Epithelial cell of esophagus (primary cell): ENCODE measurements around the gene OPHN1.

Experiments
- DNase-seq: peaks from one replicate; pipeline ENCODE4 v3.0.0; 2010; ENCODE audit warnings: low read depth
- H3K4me3 ChIP-seq: 2 replicates; pipeline ENCODE4 v1.5.1; 2011; ENCODE audit warnings: mild to moderate bottlenecking, low read length, control low read depth
- CTCF ChIP-seq: IDR thresholded peaks from 2 replicates; pipeline ENCODE4 v1.5.1; 2011; ENCODE audit warnings: low read depth, mild to moderate bottlenecking, low read length, control low read depth, inconsistent platforms; ENCODE audit not compliant: insufficient read depth; ENCODE audit errors: missing control alignments

The OPHN1 gene

GRCh38 chrX:68461093-68461492 lies 27.8 kb upstream of the OPHN1 start:
- DNase-seq: no peak
- H3K4me3 ChIP-seq: no peak overlapping the region
- no peak for TF ChIP-seq CTCF

- no peak for DNase-seq
- no peak overlapping the region for H3K4me3 ChIP-seq
- TF ChIP-seq CTCF: no peak
Observed at GRCh38 chrX:68455151-68455510, 21.8 kb upstream of the OPHN1 start.

- DNase-seq: no peak
- no peak for TF ChIP-seq CTCF
- H3K4me3 ChIP-seq: no peak overlapping the region
Observed at GRCh38 chrX:68454476-68455150, 21.3 kb upstream of the OPHN1 start.

- no peak overlapping the region for H3K4me3 ChIP-seq
- no peak for DNase-seq
- no peak for TF ChIP-seq CTCF
Observed at GRCh38 chrX:68451720-68452119, 18.4 kb upstream of the OPHN1 start.

GRCh38 chrX:68443155-68443868 lies 10.0 kb upstream of the OPHN1 start:
- H3K4me3 ChIP-seq: no peak overlapping the region
- DNase-seq: no peak
- no peak for TF ChIP-seq CTCF

GRCh38 chrX:68440940-68441339 lies 7.6 kb upstream of the OPHN1 start:
- DNase-seq: peak; percentile 31
- TF ChIP-seq CTCF: no peak
- H3K4me3 ChIP-seq: no peak overlapping the region

GRCh38 chrX:68440442-68440841 lies 7.1 kb upstream of the OPHN1 start:
- no peak for TF ChIP-seq CTCF
- DNase-seq: no peak
- H3K4me3 ChIP-seq: no peak overlapping the region
